Lower lobe of right lung (tissue), 2 donors: ENCODE measurements around the gene ARL17B. TPM values are rescaled to one million over a fixed set of nuclear protein-coding genes. Genes with fewer than 3 reads are reported as not detected.
"Not testable (repeated sequence)": the region's sequence is repeated elsewhere in the genome, so short reads cannot be mapped to it uniquely, and the experiment has no call there.

ENCODE experiments used
- ATAC-seq, 2 donors: fragments of 200-7000 bp; cut with Tn5 transposase; one replicate each; pipeline ENCODE4 v1.9.1; 2020 to 2022; ENCODE audit warnings: mild to moderate bottlenecking in 2 of 2, moderate library complexity in 2 of 2
- DNase-seq: peaks from one replicate; pipeline ENCODE4 v3.0.0-alpha.2; 2020
- H3K27ac ChIP-seq: fragments of 200-600 bp; one replicate; pipeline ENCODE4 v1.8.0; 2022
- H3K27me3 ChIP-seq: fragments of 200-600 bp; one replicate; pipeline ENCODE4 v1.8.0; 2022; ENCODE audit warnings: low read depth
- H3K36me3 ChIP-seq: fragments of 200-600 bp; one replicate; pipeline ENCODE4 v1.8.0; 2022; ENCODE audit warnings: mild to moderate bottlenecking
- H3K4me1 ChIP-seq: fragments of 200-600 bp; one replicate; pipeline ENCODE4 v1.8.0; 2022
- H3K4me3 ChIP-seq: fragments of 200-600 bp; one replicate; pipeline ENCODE4 v1.8.0; 2022; ENCODE audit warnings: mild to moderate bottlenecking
- H3K9me3 ChIP-seq: fragments of 200-600 bp; one replicate; pipeline ENCODE4 v1.8.0; 2022
- intact Hi-C: fragments of 100-400 bp; cut with DNase I; formaldehyde crosslinking; loops from one replicate; pipeline ENCODE4 v1.11.0; 2022
- long read RNA-seq: library from polyadenylated mRNA; unstranded; transcript quantifications from one replicate; pipeline ENCODE4 v2.0.0, GENCODE V29; 2021
- total RNA-seq: library from RNA; stranded (reverse); fragmentation: NEBNext Ultra II Directional; extraction: Animal tissue kit (Norgen Biotek cat#: 25700); gene quantifications from one replicate; pipeline ENCODE4 v1.2.1, GENCODE V29; 2021
- donor health status: DM: no; HTN: yes; CAD: no; lungs with severe emphysema.

ARL17B gene
- total RNA-seq: 29.3 TPM
- long read RNA-seq, transcript ARL17B-202 (4 exons, 743 nt): major isoform, 8 of 62 reads
- long read RNA-seq, partial matches to known transcripts: 0 of 62 reads
- long read RNA-seq, other reads (novel, unspliced or antisense): 50 of 62 reads

DNA sequence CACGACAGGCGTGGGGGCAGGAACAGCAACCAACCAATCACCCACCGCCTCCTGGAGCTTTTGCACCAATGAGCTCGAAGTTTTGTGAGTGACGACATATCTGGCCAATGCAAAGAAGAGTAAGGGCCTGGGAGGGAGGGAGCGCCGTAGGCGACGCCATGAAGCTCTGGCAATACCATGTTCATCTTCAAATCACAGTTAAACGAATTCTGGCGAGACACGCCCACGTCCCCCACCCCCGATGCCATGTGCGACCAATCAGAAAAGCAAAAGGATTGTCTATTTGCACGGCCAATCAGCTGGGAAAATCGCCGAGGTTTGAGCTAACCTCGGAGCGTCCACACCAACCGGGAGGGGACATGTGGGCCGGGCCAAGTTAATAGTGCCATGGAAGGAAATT, at the start of gene ARL17B:
TSS of gene ARL17B (minus strand) at position 12 of the 400 bp plus-strand sequence. CDS start 3,369 bp downstream, outside the sequence.
- H3K4me1 ChIP-seq, intact Hi-C loops, H3K27ac ChIP-seq, H3K27me3 ChIP-seq, H3K9me3 ChIP-seq, H3K36me3 ChIP-seq: not testable (repeated sequence)
- DNase-seq (peak; percentile 94), ATAC-seq (peak; percentile 99 to 100)
- H3K4me3 ChIP-seq: peak within 1 kb of the TSS; percentile 39

DNA sequence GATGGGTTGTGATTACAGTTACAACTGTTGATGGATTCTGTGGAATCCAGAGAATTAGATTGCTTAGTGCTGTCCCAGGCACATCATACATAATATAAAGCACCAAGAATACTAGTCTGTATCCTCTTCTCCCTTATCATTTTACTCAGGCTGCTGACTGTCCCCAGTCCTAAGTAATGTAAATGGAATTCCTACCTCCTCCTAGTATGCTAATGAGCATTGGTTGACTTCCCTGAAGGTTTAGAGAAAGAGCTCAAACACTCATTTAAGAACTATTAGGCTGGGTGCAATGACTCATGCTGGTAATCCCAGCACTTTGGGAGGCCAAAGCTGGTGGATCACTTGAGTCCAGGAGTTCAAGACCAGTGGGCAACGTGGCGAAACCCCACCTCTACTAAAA, 48.3 kb upstream of the ARL17B start:
- H3K36me3 ChIP-seq, H3K27me3 ChIP-seq, DNase-seq, H3K4me1 ChIP-seq, intact Hi-C loops, H3K4me3 ChIP-seq, H3K9me3 ChIP-seq, H3K27ac ChIP-seq, ATAC-seq: not testable (repeated sequence)

DNA sequence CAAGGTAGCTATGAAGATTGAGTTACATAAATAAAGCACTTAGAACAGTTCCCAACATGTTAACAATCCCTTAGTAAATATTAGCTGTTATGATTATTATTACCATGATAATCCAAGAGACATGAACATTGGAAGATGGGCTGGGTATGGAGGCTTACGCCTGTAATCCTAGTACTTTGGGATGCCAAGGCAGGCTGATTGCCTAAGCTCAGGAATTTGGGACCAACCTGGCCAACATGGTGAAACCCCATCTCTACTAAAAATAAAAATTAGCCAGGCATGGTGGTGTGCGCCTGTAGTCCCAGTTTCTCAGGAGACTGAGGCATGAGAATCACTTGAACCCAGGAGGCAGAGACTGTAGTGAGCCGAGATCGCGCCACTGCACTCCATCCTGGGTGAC, 45.6 kb upstream of the ARL17B start:
- intact Hi-C loops, H3K27me3 ChIP-seq, DNase-seq, H3K36me3 ChIP-seq, H3K9me3 ChIP-seq, H3K4me1 ChIP-seq, H3K4me3 ChIP-seq, ATAC-seq, H3K27ac ChIP-seq: not testable (repeated sequence)

DNA sequence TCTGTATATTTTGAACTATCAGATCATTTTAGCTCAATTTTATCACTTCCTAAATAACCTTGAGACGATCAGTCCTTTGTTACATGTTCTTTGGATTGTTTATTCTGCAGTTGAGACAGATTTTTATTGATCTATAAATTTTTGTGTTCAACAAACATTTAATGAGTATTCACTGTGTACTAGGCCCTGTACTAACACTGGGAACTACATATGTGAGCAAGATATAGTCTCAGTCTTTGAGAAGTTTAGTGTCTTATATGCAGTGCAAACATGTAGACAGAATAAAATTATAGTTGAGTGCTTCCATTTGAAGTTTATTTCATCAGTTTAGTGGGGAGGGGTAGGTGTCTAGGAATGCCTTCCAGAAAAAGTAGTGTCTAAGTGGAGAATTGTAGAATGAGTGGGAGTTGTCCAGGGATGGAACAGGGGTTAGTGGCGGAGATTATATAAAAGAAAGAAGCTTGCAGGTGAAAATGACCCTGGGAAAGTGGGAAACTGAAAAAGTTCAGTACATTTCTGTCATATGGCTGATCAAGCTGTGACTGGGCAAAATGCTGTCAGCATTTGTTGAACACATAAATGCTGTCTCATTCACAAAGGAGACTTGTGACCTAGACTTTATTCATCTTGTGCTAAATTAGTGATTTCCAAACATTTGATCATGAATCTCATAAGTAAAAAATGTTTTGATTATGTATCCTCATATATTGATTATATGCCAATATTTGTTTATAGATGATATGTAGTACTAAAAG, 39.6 kb upstream of the ARL17B start:
- H3K27me3 ChIP-seq, intact Hi-C loops, DNase-seq, ATAC-seq, H3K27ac ChIP-seq, H3K36me3 ChIP-seq, H3K4me3 ChIP-seq, H3K9me3 ChIP-seq, H3K4me1 ChIP-seq: not testable (repeated sequence)

DNA sequence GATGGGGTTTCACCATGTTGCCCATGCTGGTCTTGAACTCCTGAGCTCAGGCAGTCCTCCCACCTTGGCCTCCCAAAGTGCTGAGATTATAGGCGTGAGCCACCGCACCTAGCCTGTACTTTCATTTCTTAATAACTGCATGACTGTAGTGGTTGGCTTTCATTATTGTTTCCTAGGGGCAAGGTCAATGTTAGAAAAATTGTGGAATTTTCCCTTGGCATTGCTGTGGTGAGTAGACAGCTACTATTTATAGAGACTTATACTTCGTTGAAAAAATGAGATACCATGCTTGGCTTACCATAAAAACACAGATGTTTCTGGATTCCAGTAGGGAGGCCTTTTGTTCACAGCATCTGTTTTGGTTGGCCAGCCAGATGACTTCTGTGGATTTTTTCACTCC, 39.0 kb upstream of the ARL17B start:
- H3K27me3 ChIP-seq, H3K4me3 ChIP-seq, intact Hi-C loops, DNase-seq, H3K9me3 ChIP-seq, H3K4me1 ChIP-seq, ATAC-seq, H3K27ac ChIP-seq, H3K36me3 ChIP-seq: not testable (repeated sequence)

DNA sequence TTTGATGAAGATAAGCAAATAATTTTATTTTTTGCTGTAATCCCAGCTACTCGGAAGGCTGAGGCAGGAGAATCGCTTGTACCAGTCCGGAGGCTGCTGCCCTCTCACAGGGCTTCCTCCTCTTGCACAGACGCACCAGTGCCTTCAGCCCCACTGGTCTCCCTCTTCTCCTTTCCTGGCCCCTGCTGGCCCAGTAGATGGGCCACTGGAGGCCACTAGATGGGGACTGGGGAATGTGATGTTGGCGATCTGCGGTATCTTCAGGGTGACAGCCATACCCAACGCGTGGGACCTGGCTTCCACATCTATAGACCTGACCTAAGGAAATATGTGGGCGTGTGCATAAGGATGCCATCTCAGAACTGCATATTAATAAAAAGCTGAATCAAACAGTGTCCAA, 38.4 kb upstream of the ARL17B start:
- H3K36me3 ChIP-seq, H3K27me3 ChIP-seq, intact Hi-C loops, H3K9me3 ChIP-seq, H3K27ac ChIP-seq, H3K4me3 ChIP-seq, H3K4me1 ChIP-seq: not testable (repeated sequence)
- peak in 1 of 2 donors; percentile 57 for ATAC-seq
- peak; percentile 6 for DNase-seq

DNA sequence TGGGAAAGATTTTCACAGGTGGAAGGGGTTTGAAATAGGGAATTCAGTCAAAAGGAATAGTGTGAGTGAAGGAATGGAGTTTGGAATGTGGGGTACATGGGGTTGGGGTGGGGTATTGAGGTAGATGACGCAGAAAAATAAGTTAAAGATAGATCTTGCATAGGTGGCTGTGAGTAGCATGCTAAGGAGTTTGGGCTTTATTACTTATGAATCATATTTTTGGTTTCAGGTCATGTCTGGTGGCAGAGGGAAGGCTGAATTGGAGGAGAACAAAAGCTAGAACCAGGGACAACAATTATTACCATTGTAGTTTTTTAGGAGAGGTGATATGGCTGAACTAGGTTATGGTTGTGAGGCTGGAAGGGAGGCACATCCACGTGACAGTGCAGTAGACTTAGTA, 34.7 kb upstream of the ARL17B start:
- ATAC-seq, H3K27ac ChIP-seq, H3K27me3 ChIP-seq, H3K4me3 ChIP-seq, H3K9me3 ChIP-seq, DNase-seq, H3K36me3 ChIP-seq, H3K4me1 ChIP-seq, intact Hi-C loops: not testable (repeated sequence)

DNA sequence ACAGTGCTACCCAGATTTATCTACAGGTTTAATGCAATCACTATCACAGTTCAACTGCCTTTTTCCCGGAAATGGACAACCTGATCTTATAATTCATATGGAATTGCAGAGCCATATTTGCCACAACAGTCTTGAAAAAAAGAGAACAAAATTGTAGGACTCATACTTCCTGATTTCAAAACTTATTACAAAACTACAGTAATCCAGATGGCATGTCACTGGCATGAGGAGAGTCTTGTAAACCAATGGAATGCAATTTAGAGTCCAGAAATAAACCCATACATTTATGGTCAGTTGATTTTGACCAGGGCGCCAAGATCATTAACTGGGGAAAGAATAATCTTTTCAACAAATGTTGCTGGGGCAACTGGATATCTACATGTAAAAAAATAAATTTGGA, 32.1 kb upstream of the ARL17B start:
- H3K27me3 ChIP-seq, ATAC-seq: not testable (repeated sequence)

DNA sequence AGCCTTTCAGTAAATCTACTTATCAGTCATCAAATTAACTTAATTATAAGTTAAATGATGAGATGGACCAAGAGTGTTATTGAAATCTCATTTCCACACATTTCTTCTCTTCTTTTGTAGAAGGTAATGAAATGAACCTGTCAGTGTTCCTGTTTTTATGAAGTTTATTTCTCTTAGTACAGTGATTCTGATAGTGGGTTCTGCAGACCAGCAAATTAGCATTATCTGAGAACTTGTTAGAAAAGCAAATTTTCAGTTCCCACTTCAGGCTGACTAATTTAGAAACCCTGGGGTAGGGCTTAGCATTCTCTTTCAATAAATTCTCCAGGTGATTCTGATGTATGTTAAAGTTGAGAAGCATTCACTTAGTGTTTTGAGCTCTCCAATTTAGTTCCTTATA, 23.9 kb upstream of the ARL17B start:
- H3K27me3 ChIP-seq, intact Hi-C loops, DNase-seq, H3K4me3 ChIP-seq, H3K4me1 ChIP-seq, H3K27ac ChIP-seq, ATAC-seq, H3K36me3 ChIP-seq, H3K9me3 ChIP-seq: not testable (repeated sequence)

More for the DNA sequence above, 32.1 kb upstream of the ARL17B start:
- H3K27ac ChIP-seq, H3K4me3 ChIP-seq, H3K9me3 ChIP-seq, H3K4me1 ChIP-seq, DNase-seq, intact Hi-C loops, H3K36me3 ChIP-seq: not testable (repeated sequence)

DNA sequence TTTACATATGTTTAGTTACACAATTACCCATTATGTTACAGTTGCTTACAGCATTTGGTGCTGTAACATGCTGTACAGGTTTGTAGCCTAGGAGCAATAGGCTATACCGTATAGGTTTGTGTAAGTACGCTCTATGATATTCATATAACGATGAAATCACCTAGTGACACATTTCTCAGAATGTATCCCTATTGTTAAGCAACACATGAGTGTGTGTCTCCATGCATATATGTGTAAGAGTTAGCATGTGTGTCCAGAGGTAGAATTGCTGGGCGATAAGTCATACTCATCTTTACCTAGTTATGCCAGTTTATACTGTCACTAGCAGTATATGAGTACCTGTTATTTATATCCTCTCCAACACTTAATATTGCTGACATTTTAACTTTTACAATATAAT, 21.6 kb upstream of the ARL17B start:
- H3K27ac ChIP-seq, H3K9me3 ChIP-seq, intact Hi-C loops, H3K36me3 ChIP-seq, DNase-seq, ATAC-seq, H3K27me3 ChIP-seq, H3K4me3 ChIP-seq, H3K4me1 ChIP-seq: not testable (repeated sequence)

DNA sequence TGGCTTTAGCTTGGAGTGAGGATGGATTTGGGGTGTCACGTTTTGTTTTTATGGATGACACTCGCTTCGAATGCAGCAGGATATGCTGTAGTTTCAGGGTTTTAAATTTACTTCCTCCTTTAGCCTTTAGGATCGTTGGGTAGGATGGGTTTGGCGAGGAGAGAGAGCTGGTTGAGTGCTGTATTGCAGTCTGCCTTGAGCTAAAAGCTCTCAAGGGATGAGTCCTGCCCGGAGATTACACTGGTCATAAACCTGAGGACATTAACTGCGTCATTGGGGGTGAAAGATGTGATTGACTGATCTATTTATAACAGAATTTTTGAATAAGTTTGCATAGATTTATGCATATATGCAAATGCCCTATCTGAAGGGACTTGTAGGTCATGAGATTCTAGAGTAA, 11.9 kb upstream of the ARL17B start:
- H3K27ac ChIP-seq, DNase-seq, H3K9me3 ChIP-seq, H3K4me3 ChIP-seq, H3K27me3 ChIP-seq, intact Hi-C loops, H3K36me3 ChIP-seq, H3K4me1 ChIP-seq: not testable (repeated sequence)
- peak; percentile 74 to 81 for ATAC-seq

DNA sequence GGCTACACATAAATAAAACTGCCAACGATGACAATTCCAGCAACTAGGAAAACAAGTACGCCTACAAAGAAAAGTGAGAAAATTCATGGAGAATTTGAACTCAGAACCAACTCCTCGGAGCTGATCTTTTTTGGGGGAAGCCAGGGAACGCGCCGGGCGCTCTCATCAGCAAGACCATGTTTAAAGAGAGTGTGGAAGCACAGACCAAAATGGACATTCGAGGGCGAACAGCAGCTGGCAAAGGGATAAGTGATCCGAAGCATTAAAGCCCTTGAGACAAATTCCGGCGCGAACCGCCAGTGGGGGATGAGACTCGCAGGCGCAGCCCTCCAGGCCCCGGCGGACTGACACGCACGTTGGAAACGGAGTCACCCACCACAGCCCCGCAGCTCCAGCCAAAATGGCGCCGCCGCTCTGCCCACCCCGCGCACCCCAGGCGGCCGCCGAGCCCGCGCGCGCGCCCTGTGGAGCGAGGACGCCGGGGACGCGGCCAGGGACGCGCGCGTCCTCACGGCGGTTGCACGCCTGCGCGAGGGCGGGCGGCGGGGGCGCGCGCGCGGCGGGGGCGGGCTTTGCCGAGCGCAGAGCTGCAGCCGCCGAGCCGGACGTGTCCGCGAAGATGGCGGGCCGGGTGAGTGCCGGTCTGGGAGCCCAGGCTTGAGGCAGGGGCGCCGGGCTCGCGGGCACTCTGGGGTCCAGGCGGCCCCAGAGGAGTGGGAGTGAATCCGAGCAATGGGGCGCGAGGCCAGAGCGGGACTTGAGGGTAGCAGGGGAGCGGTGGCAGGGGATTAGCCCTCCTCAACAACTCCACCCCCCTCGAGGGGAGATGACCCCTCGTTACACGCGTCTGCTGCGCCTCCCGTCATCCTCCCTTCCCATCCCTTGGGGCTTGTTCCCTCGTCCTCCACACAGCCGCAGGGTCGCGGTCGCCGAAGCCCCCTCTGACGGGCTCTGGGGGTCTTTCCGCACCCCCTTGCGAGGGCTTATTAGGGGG, 11.0 kb upstream of the ARL17B start:
- intact Hi-C loops, H3K27me3 ChIP-seq, DNase-seq, H3K9me3 ChIP-seq, H3K4me1 ChIP-seq, H3K4me3 ChIP-seq, H3K36me3 ChIP-seq, H3K27ac ChIP-seq: not testable (repeated sequence)
- peak; percentile 99 for ATAC-seq

DNA sequence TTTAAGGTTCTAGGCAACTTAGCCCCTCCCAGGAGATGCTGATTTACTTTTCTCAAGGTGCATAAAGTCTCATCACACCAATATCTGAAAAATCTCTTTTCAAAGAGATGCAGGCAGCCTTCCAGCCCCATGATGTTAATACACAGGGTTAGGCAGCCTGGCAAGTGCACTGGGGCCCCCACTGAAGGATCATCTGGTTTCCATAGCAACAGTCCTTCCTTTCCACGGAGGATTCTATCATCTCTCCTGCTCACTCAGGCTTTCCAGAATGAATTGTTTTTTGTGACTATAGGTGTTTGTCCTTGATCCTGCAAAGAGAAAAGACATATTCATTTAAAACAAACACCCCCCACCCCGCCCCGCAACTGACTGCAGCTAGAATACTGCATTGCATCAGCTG, 6.0 kb upstream of the ARL17B start:
- not testable (repeated sequence) for ATAC-seq

More for the DNA sequence above, 6.0 kb upstream of the ARL17B start:
- H3K36me3 ChIP-seq, DNase-seq, H3K4me3 ChIP-seq, intact Hi-C loops, H3K27me3 ChIP-seq, H3K9me3 ChIP-seq, H3K4me1 ChIP-seq, H3K27ac ChIP-seq: not testable (repeated sequence)
